ENCODE data around the gene DSEL. TPM values are rescaled to one million over a fixed set of nuclear protein-coding genes. Genes with fewer than 3 reads are reported as not detected.

DSEL gene
- total RNA-seq, 4 donors from 2014 or later = 1.9 to 2.7 (median 2.4) TPM

DNA sequence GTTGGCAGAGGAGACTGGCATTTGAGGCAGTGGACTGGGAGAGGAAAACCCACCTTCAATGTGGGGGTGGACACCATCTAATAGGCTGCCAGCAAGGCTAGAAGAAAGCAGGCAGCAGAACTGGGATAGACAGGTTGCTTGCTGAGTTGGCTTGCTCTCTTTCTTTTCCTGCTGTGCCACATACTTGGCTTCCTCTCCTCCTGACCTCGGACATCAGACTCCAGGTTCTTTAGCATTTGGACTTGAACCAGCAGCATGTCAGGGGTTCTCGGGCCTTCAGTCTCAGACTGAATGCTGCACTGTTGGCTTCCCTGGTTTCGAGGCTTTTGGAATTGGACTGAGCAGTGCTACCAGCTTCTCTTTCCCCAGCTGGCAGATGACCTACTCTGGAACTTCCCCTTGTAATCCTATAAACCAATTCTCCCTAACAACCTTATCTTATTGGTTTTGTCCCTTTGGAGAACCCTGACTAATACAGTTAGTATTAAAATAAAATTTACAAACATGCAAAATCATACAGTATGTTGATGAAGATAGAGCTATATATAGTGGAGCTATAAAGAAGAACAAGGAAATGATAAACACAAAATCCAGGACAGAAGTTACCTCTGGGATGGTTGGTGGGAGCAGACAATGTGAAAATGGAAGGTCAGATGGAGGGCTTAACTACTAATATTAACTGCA is 15.9 kb downstream of the DSEL start:
- H3K4me1 ChIP-seq = no peaks in the 10 kb centered on the region
- no peak overlapping the region for H3K4me3 ChIP-seq
- H3K27ac ChIP-seq = no peak overlapping the region
- TF ChIP-seq, protein P1, sequence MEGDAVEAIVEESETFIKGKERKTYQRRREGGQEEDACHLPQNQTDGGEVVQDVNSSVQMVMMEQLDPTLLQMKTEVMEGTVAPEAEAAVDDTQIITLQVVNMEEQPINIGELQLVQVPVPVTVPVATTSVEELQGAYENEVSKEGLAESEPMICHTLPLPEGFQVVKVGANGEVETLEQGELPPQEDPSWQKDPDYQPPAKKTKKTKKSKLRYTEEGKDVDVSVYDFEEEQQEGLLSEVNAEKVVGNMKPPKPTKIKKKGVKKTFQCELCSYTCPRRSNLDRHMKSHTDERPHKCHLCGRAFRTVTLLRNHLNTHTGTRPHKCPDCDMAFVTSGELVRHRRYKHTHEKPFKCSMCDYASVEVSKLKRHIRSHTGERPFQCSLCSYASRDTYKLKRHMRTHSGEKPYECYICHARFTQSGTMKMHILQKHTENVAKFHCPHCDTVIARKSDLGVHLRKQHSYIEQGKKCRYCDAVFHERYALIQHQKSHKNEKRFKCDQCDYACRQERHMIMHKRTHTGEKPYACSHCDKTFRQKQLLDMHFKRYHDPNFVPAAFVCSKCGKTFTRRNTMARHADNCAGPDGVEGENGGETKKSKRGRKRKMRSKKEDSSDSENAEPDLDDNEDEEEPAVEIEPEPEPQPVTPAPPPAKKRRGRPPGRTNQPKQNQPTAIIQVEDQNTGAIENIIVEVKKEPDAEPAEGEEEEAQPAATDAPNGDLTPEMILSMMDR (IDR thresholded peaks at IDR 0.05) = no peak
- no peak for TF ChIP-seq POLR2A (IDR thresholded peaks at IDR 0.05)
- DNase-seq = no peak
- H3K9me3 ChIP-seq = no peaks in the 10 kb centered on the region
- no peaks in the 10 kb centered on the region for H3K27me3 ChIP-seq
- no peaks in the 10 kb centered on the region for H3K36me3 ChIP-seq

GRCh38 chr18:67496469-67496868 is 20.1 kb downstream of the DSEL start:
- H3K36me3 ChIP-seq = no peaks in the 10 kb centered on the region
- no peaks in the 10 kb centered on the region for H3K27me3 ChIP-seq
- no peak for DNase-seq
- H3K27ac ChIP-seq = no peak overlapping the region
- H3K4me3 ChIP-seq = no peak overlapping the region
- TF ChIP-seq POLR2A (IDR thresholded peaks at IDR 0.05) = no peak
- TF ChIP-seq, protein P1 (IDR thresholded peaks at IDR 0.05) = no peak
- no peaks in the 10 kb centered on the region for H3K9me3 ChIP-seq
- H3K4me1 ChIP-seq = no peaks in the 10 kb centered on the region

DNA sequence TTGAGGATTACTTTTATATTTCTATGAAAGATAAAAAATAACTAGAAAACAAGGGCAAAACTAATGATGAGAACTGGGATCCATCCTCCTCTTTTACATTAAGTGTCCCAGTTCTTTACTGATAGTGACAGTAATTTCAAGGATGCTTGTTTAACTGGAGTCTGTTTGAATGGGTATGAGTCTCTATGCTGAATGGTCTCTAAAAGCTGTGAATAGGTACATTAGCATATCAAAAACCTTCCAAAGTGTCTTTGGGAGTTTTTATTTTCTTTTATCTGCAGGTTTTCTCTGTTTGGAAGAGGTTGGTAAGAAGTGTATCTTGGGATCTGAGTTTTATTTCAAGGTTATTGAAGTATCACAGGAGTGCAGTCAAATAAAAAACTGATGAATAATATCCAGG is 30.0 kb downstream of the DSEL start:
- Histone ChIP-seq H3K27me3 (no peaks in the 10 kb centered on the region), H3K4me3 (no peak overlapping the region)

DNA sequence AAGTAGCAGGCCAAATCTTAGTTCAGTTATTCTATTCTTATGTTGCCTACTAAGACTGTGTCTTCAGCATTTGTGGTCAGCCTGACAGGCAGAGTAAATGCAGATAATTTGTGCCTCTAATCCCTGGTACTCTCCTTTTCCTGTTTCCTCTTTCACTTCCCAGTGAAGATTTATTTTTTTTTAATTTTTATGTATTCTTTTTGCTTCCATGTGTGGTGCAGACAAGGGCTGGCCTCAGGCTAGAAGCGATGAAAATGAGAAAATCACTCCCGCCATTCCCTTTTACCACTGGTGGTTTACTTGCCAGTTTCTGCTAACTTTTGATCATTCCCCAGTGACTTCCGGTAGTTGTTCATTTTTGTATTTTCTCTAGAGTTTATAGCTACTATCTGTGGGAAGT is 30.9 kb downstream of the DSEL start:
- no peak overlapping the region for H3K27ac ChIP-seq
- no peaks in the 10 kb centered on the region for H3K9me3 ChIP-seq
- no peaks in the 10 kb centered on the region for H3K36me3 ChIP-seq
- H3K27me3 ChIP-seq = no peaks in the 10 kb centered on the region
- H3K4me3 ChIP-seq = no peak overlapping the region
- no peaks in the 10 kb centered on the region for H3K4me1 ChIP-seq
- TF ChIP-seq, protein P1 (IDR thresholded peaks at IDR 0.05) = no peak
- TF ChIP-seq POLR2A (IDR thresholded peaks at IDR 0.05) = no peak
- no peak for DNase-seq

More for the DNA sequence above, 30.0 kb downstream of the DSEL start:
- no peak for DNase-seq
- H3K36me3 ChIP-seq = no peaks in the 10 kb centered on the region
- TF ChIP-seq, protein P1 (IDR thresholded peaks at IDR 0.05) = no peak
- TF ChIP-seq POLR2A (IDR thresholded peaks at IDR 0.05) = no peak
- H3K27ac ChIP-seq = no peak overlapping the region
- no peaks in the 10 kb centered on the region for H3K4me1 ChIP-seq
- no peaks in the 10 kb centered on the region for H3K9me3 ChIP-seq

DNA sequence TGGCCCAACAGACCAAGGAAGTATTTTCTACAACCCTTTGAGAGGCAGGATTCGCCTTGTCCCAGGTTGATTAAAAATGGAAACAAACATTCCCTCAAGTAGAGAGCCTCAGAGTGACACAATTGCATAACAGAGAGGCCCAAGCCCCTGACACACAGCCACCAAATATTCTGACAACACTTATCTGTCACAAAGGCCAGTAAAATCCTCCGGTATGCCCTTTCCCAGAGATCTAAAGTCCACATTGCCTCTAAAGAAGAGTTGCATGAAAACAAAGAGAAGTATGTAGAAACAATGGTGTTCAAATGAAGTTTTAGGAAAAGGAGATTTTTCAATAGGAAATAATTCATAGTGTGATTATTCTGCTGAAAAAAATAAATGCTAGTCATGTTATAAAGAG is 32.1 kb downstream of the DSEL start:
- H3K36me3 ChIP-seq = no peaks in the 10 kb centered on the region
- TF ChIP-seq, protein P1 (IDR thresholded peaks at IDR 0.05) = no peak
- no peak for TF ChIP-seq POLR2A (IDR thresholded peaks at IDR 0.05)
- H3K4me1 ChIP-seq = no peaks in the 10 kb centered on the region
- H3K9me3 ChIP-seq = no peaks in the 10 kb centered on the region
- no peak overlapping the region for H3K27ac ChIP-seq
- no peak overlapping the region for H3K4me3 ChIP-seq
- no peak for DNase-seq
- no peaks in the 10 kb centered on the region for H3K27me3 ChIP-seq

Measured in Peyer's patch (tissue), 4 donors.